DMS79 treated with DMSO at 0.1 percent for 48 hours (cell line): ENCODE data around the gene HSPB7.
"Not testable (repeated sequence)": the region's sequence is repeated elsewhere in the genome, so short reads cannot be mapped to it uniquely, and the experiment has no call there.

ENCODE experiments used
- DNase-seq: peaks from one replicate; lab custom pipeline; 2025; lab: John Stamatoyannopoulos, UW

Gene HSPB7

GRCh38 chr1:16050328-16050727 is 32.5 kb upstream of the HSPB7 start:
- DNase-seq = no peak

GRCh38 chr1:16048573-16049189 is 30.8 kb upstream of the HSPB7 start:
- no peak for DNase-seq

DNA sequence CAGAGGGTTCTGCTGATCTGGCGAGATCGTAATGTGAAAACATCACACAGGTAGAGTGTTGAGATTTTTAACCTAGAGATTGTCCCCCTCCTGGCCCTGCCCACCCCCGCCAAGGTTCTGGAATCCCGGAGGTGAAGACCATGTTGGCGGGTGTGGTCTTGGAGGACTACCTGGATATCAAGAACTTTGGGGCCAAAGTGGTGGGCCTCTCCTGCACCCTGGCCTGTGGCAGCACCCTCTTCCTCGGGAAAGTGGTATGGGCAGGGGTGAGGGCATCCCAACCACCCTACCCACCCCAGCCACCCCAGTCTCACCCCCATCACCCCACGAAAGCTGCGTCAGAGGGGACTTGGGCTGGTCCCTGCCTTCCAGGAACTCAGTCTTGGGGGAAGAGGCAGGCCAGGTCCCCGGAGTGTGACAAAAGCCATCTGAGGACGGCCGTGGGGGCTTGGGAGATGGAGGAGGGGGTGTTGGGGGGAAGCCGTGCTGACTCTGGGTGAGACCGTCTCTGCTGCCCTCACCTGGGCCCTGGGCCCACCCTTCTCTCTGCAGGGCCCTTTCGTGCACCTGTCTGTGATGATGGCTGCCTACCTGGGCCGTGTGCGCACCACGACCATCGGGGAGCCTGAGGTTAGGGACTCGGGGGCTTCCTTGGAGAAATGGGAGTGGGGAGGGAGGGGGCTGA is 30.1 kb upstream of the HSPB7 start:
- DNase-seq = no peak

DNA sequence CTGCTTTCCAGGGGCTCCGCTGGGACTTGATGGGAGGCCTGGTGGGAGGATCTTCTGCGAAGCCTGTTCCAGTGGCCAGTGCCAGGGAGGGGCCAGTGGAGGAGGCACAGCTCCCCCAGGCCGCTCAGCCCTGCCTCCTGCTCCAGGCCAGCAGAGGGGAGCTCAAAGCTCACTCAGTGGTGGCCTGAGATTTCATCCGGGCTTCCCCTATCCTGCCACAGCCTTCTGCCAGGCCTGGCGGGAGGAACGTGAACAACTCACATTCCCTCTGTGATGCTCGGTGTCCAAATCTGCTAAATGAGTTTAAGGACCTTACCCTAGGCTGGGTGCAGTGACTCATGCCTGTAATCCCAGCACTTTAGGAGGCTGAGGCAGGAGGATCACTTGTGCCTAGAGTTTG is 29.0 kb upstream of the HSPB7 start:
- no peak for DNase-seq

GRCh38 chr1:16043950-16044349 is 26.1 kb upstream of the HSPB7 start:
- no peak for DNase-seq

DNA sequence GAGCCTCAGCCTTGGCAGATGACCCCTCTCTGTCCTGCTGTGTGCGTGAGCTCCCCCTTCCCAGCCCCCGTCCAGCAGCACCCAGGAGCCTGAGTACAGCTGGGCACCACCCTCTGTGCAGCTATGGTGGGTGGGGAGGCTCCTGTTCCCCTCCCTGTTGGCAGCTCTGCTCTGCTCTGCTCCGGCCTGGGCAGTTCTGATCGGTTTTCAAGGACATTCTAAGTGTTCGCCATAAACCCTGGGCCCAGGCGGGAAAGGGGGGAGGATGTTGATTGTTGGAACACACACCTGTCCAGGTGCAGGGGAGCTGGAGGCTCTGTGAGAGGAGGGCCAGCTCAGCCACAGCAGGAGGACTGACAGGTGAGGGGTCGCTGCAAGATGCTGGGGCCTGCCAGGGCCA is 25.7 kb upstream of the HSPB7 start, which contains the start of gene CLCNKB:
Gene CLCNKB (plus strand): TSS at position 262 of the 400 bp plus-strand sequence. CDS start 711 bp downstream, outside the sequence.
- DNase-seq = peak; percentile 81

GRCh38 chr1:16042654-16043053 is 24.8 kb upstream of the HSPB7 start:
- DNase-seq = not testable (repeated sequence)

GRCh38 chr1:16042096-16042495 is 24.3 kb upstream of the HSPB7 start:
- DNase-seq = no peak

- no peak for DNase-seq
Observed at GRCh38 chr1:16041200-16041599, 23.4 kb upstream of the HSPB7 start.

DNA sequence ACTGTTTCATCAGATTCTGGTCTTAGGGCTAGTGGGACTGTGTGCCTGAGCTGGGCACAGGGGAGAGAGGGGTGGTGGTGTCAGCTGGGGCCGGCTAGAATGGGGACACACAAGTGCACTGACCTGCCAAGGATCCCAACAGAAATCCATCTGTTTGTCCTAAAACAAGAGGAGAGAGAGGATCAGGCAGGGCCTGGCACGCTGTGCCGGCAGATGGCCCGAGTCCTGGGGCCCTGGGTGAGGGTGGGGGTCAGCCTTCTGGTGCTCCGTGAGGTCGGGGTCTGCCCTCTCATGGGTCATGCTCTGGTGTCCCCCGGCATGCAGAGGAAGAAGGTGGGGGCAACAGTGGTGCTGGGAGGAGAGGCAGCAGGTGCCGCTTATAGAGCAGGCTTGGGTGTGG is 22.0 kb upstream of the HSPB7 start:
- DNase-seq = not testable (repeated sequence)

GRCh38 chr1:16038620-16038912 is 20.7 kb upstream of the HSPB7 start:
- DNase-seq = no peak

GRCh38 chr1:16036461-16036860 is 18.6 kb upstream of the HSPB7 start:
- DNase-seq = not testable (repeated sequence)

DNA sequence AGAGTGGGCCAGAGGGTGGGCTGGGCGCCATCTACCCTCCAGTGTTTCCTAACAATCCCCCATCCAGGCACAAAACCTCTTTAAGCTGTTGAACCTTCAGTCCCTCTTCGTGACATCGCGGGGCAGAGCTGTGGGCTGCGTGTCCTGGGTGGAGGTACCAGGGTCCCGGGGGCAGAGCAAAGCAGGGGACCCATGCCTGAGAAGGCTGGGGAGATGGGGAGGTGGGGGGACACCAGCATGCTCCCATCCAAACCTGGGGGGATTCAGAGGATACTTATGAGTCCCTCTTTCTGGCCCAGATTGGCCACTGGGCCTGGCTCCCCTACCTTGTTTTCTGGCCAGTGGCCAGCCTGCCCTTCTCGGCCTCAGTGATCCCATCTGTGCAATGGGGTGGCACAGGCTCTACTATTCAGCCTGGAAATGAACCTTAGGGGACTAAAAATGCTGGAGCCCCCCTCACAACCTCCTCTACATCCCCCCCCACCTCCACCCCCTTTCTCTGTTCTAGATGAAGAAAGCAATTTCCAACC is 15.3 kb upstream of the HSPB7 start:
- not testable (repeated sequence) for DNase-seq

- no peak for DNase-seq
Observed at GRCh38 chr1:16032388-16033102, 14.7 kb upstream of the HSPB7 start.

DNA sequence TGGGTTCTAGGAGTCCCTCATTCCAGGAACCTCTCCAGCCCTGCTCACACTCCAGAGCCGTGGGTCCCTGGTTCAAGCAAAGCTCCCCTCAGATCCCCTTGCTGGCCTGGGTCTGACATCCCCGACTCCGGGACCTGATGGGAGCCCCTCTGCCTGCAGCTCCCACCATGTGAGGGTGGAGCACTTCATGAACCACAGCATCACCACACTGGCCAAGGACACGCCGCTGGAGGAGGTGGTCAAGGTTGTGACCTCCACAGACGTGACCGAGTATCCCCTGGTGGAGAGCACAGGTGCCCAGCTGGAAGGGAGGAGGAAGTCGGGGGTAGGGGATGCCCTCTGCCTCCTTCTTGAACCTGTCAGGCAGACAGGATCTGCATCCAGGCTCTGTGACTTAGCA is 13.7 kb upstream of the HSPB7 start:
- no peak for DNase-seq

DNA sequence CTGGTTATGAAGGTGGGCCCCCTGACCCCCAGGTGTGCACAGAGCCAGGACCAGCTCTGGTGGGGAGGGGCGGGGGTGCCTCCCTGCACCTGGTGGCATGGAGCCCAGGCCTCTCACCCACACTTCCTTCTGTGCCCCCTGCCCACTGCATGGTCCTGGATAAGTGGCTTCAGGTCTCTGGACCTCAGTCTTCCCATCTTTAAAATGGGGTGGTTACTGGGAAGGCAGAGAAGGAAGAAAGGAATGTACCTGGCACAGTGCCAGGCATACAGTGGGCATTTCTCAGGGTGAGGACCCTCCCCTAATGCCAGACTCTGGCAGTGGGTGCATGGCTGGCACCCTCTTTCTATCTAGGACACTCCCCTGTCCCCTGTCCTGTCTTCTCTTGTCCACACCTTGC is 11.4 kb upstream of the HSPB7 start:
- no peak for DNase-seq

DNA sequence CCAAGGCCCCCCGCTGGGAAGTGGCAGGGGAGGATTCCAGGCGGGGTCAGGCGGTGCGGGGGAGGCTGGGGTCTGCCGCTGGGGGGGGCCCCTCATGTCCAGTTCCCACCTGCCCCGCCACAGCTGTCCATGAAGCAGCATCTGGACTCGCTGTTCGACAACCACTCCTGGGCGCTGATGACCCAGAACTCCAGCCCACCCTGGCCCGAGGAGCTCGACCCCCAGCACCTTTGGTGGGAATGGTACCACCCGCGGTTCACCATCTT is 11.1 kb upstream of the HSPB7 start:
- not testable (repeated sequence) for DNase-seq

GRCh38 chr1:16028237-16029002 is 10.6 kb upstream of the HSPB7 start:
- no peak for DNase-seq

DNA sequence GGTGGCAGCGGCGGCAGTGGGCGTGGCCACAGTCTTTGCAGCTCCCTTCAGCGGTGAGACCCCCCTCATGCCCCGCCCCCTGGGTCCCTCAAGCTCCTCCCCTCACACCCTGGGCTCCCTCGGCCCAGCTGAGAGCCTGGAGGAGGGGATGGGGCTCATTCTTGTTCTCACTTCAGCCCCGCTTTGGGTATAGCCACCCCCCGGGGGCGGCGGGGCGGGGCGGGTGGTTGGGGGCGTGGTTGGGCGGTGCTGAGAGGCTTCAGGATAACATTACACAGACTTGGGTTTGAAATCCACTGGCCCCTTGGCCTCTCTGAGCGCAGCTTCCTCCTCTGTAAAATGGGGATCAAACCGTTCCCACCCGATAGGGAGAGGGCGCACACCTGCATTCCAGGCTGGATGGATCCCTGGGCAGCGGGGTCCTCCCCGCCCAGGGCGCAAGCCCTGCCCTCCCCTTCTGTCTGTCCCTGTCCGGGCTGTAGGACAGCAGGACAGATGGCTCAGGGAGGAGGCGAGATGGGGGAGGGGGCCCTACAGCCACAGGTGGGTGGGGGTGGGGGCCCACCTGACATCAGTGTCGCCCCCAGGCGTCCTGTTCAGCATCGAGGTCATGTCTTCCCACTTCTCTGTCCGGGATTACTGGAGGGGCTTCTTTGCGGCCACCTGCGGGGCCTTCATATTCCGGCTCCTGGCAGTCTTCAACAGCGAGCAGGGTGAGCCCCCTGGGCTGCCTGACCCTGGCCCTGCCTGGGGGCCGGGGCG is 9.1 kb upstream of the HSPB7 start:
- no peak for DNase-seq

- not testable (repeated sequence) for DNase-seq
Observed at GRCh38 chr1:16026302-16026701, 8.5 kb upstream of the HSPB7 start.

DNA sequence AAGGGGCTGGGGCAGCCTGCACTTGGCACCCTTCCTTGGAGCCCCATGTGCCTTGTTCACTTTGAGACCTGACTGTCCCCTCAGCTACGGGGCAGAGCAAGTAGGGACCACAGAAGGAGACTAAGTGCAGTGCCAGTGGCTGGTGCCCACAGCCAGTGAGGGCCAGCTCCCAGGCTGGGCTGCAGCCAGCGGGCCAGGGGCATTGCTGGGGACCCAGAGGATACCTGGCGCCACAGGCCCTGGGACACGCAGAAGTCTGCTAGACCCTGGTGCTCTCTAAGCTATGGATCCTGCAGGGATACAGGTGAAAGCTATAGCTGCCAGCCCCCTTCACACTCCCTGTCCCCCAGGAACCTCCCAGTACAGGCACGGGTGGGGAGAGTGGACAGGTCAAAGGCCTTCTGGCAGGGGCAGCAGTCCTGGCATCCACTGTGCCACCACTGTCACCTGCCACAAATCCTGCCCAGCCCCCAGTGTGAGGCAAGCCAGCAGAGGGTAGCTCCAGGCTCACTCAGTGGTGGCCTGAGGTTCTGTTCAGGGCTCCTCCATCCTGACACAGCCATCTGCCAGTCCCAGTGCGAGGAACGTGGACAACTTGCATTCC is 5.3 kb upstream of the HSPB7 start:
- no peak for DNase-seq
